ENCODE measurements around the gene VAV3.
A peak's percentile ranks its signal among the peaks of the same experiment; 100 is the strongest.

Gene VAV3

DNA sequence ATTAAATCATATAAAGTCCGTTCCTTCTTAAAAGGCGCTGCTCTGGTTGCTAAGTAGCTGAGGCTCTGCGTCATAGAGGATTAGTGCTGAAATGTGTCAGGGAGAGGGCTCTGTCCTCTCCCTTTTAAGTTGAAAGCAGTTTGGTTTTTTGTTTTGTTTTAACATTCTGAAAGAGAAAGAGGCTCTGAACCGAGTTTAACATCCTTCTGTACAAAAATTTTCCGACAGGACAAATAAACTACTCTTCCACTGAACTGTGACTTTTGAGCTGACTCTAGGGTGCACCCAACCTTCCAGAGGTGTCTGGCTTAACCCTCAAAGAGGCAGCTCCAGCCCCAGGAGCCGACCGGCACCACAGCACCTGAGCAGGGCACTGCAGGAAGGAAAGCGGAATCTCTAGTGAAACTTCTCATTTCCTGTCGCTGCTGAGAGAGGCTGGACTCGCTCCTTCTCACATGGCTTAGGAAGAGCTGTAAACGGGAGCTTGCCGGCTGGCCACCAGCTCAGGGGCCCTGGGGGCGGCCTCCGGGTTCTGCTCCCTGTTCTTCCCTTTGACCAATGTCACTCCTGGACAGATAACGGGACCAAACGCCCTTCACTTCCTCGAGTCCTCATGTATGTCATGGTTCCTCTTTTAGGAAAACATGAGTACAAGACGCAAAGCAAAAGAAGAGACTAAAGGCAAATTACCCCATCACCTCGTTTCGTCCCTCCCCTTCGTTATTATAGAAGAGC lies 1.2 kb downstream of the VAV3 start:
- peak; percentile 1 for DNase-seq (ENCODE audit: low spot score)
- TF ChIP-seq, protein P1, sequence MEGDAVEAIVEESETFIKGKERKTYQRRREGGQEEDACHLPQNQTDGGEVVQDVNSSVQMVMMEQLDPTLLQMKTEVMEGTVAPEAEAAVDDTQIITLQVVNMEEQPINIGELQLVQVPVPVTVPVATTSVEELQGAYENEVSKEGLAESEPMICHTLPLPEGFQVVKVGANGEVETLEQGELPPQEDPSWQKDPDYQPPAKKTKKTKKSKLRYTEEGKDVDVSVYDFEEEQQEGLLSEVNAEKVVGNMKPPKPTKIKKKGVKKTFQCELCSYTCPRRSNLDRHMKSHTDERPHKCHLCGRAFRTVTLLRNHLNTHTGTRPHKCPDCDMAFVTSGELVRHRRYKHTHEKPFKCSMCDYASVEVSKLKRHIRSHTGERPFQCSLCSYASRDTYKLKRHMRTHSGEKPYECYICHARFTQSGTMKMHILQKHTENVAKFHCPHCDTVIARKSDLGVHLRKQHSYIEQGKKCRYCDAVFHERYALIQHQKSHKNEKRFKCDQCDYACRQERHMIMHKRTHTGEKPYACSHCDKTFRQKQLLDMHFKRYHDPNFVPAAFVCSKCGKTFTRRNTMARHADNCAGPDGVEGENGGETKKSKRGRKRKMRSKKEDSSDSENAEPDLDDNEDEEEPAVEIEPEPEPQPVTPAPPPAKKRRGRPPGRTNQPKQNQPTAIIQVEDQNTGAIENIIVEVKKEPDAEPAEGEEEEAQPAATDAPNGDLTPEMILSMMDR (conservative IDR thresholded peaks at IDR 0.05; ENCODE audit: low read depth): no peak
- ChIA-PET POLR2A (ENCODE audit: low non-redundant PET) (no interaction called here), CTCF (interaction anchor here (0.6 to 0.9 kb wide), 4 partner anchors 162 to 822 kb away, joined by 3 to 5 read pairs (median 4); no protein-coding TSS in a partner anchor)
- H3K27ac ChIP-seq: no peak overlapping the region

DNA sequence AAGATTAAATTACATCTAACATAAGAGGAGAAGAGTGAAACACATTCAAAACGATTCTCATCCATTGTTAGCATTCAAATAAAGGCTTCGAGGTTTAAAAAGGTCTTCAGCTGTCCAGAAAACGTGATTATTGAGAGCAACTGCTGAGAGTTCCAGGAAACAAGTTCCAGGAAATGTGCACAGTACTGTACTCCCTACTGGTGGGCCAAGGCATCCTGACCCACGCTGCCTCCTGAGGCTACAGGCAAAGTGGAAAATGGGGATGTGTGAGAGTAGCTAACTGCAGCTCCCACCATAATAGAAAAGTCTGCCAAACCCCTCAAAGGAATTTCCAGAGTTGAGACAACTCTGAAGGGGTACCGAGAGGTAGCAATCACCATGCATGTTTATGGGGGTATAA lies 2.0 kb downstream of the VAV3 start:
- TF ChIP-seq, protein P1 (conservative IDR thresholded peaks at IDR 0.05; ENCODE audit: low read depth): no peak
- ChIA-PET CTCF (no interaction called here), POLR2A (ENCODE audit: low non-redundant PET) (no interaction called here)
- H3K27ac ChIP-seq: no peak overlapping the region
- no peak for DNase-seq (ENCODE audit: low spot score)

DNA sequence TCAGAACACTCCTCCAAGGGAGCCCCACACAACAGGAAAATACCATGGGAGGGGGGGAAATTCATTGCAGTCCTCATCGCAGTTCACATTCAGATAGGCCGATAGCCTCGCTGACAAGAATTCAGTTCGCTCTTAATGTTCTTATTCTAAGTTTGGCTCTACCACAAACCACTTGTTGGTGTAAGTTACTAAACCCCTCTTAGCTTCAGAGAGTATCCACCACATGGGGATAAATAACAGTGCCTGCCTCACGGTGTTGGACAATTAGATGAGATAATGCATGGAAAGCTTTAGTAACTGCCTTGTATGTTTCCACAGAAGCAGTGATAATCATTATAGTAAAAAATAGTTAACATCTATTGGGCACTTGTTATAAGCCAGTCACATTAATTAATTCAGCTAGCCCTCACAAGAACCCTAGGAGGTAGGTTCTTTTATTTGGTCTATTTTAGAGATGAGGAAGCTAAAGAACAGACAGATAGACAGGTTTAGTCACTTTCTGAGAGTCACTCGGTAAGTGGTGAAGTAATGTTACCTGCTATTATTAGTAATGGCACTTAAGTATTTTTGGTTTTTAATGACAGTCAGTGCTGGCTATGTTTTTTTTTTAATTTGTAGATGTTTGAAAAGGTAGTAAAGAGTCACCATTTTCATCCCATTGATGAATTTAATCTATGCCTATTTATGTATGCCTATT lies 10.1 kb downstream of the VAV3 start:
- H3K27ac ChIP-seq: no peak overlapping the region
- TF ChIP-seq, protein P1 (conservative IDR thresholded peaks at IDR 0.05; ENCODE audit: low read depth): no peak
- no peak for DNase-seq (ENCODE audit: low spot score)
- CTCF ChIA-PET: no interaction called here
- POLR2A ChIA-PET (ENCODE audit: low non-redundant PET): no interaction called here

DNA sequence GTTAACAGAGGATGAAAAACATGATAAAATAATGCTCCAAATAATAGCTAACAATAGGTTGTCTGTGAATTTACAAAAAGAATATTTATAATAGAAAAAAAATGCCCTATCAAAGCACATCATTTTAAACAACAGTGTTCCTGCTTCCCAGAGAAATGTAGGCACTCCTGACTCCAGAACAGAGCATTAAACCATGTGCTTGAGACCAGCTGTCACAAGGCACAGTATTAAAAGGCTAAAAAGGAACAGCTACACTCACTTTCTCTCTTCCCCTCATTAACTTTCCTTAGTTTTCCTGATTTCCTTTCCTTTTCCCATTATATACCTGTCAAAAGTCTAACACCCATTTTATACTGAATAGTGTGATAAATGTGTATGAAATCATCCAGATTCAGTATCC lies 10.9 kb downstream of the VAV3 start:
- TF ChIP-seq, protein P1 (conservative IDR thresholded peaks at IDR 0.05; ENCODE audit: low read depth): no peak
- no peak for DNase-seq (ENCODE audit: low spot score)
- ChIA-PET POLR2A (ENCODE audit: low non-redundant PET) (no interaction called here), CTCF (no interaction called here)
- no peak overlapping the region for H3K27ac ChIP-seq

DNA sequence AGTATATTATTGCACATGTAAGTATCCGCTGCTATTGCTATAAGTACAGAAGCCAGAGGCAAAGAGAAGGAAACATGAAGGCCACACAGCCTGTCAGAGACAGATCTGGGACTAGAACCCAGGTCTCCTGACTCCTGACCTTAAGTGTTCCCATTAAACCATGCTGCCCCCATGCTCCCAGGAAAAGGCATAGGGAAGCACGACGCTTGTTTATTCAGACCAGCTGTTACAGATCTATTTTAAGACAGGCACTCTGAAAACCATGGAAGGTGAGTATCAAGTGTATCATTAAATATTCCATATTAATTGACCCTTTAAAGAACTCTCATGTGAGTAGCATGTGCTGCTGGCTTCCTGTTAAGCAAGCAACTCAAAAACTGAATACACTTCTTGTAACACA lies 11.4 kb downstream of the VAV3 start:
- POLR2A ChIA-PET (ENCODE audit: low non-redundant PET): no interaction called here
- no peak for DNase-seq (ENCODE audit: low spot score)
- no peak overlapping the region for H3K27ac ChIP-seq
- TF ChIP-seq, protein P1 (conservative IDR thresholded peaks at IDR 0.05; ENCODE audit: low read depth): no peak
- CTCF ChIA-PET: no interaction called here

DNA sequence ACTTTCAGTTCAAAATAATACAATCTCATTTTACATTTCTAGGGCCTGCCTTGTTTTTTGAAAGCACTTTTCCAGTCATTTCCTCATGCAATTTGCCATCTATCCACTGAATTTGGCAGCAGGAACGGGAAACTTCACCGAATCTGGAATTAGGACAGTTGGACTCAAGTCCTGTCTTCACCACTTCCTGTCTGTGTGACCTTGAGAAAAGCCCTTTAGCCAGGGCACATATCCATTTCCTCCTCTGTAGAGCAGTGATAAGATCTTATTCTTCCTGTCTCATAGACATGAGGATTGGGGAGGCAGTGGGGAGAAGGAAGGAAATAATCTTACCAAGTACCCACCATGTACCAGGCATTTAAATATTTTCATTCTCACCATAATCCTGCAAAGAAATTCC lies 12.0 kb downstream of the VAV3 start:
- POLR2A ChIA-PET (ENCODE audit: low non-redundant PET): no interaction called here
- CTCF ChIA-PET: no interaction called here
- no peak for DNase-seq (ENCODE audit: low spot score)
- TF ChIP-seq, protein P1 (conservative IDR thresholded peaks at IDR 0.05; ENCODE audit: low read depth): no peak
- H3K27ac ChIP-seq: no peak overlapping the region
